ENCODE measurements around the gene RAB10.

RAB10 gene

GRCh38 chr2:26178746-26179436, 145.0 kb downstream of the RAB10 start:
- DNase-seq (ENCODE audit: low spot score): no peak

GRCh38 chr2:26179446-26179913, 145.6 kb downstream of the RAB10 start:
- DNase-seq (ENCODE audit: low spot score): no peak

- DNase-seq (ENCODE audit: low spot score): no peak
These were observed 148.6 kb downstream of the RAB10 start for GRCh38 chr2:26182441-26182840.

GRCh38 chr2:26182887-26183630, 149.2 kb downstream of the RAB10 start:
- no peak for DNase-seq (ENCODE audit: low spot score)

GRCh38 chr2:26184121-26184520, 150.2 kb downstream of the RAB10 start:
- DNase-seq (ENCODE audit: low spot score): no peak

- DNase-seq (ENCODE audit: low spot score): peak; percentile 69
These were observed 150.8 kb downstream of the RAB10 start for GRCh38 chr2:26184555-26185303.

GRCh38 chr2:26185304-26185928, 151.5 kb downstream of the RAB10 start:
- no peak for DNase-seq (ENCODE audit: low spot score)

GRCh38 chr2:26185954-26186770, 152.3 kb downstream of the RAB10 start:
- DNase-seq (ENCODE audit: low spot score): no peak
